Measurements from ENCODE around the gene CYB561D1.

GRCh38 chr1:109478806-109479205 lies 15.1 kb upstream of the CYB561D1 start:
- TF ChIP-seq EZH2 (IDR thresholded peaks at IDR 0.05; ENCODE audit: low read length) (no peak), CTCF (optimal IDR thresholded peaks at IDR 0.05 in 1 of 3, IDR thresholded peaks at IDR 0.05 in 1 of 3, conservative IDR thresholded peaks at IDR 0.05 in 1 of 3; ENCODE audit: extremely low read depth in 1 of 3, insufficient read depth in 2 of 3, low read length in 3 of 3) (peak in 1 of 3 experiments; percentile 36)

Data from keratinocyte (primary cell).